ENCODE measurements around the gene ELN.

DNA sequence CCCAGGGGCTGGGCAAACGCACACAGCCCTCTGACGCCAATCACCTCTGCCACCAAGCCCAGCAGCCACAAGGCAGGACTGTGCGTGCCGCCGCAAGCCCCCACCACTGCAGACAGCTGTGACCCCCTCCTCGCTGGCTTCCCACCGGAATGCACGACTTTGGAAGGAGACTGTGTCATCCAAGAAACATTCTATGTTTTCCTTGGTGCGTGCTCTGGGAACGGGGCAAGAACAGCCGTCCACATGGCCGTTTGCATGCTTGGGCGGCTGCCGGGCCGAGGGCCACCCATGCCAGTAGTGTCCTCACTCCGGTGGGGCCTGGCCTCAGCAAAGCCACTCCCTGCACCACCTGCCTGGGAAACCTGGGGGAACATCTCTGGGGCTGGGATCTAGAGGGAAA is 17.6 kb upstream of the ELN start:
- TF ChIP-seq, protein P1, sequence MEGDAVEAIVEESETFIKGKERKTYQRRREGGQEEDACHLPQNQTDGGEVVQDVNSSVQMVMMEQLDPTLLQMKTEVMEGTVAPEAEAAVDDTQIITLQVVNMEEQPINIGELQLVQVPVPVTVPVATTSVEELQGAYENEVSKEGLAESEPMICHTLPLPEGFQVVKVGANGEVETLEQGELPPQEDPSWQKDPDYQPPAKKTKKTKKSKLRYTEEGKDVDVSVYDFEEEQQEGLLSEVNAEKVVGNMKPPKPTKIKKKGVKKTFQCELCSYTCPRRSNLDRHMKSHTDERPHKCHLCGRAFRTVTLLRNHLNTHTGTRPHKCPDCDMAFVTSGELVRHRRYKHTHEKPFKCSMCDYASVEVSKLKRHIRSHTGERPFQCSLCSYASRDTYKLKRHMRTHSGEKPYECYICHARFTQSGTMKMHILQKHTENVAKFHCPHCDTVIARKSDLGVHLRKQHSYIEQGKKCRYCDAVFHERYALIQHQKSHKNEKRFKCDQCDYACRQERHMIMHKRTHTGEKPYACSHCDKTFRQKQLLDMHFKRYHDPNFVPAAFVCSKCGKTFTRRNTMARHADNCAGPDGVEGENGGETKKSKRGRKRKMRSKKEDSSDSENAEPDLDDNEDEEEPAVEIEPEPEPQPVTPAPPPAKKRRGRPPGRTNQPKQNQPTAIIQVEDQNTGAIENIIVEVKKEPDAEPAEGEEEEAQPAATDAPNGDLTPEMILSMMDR (IDR thresholded peaks at IDR 0.05; ENCODE audit: low read depth, low read length): no peak
- TF ChIP-seq MYC (IDR thresholded peaks at IDR 0.05; ENCODE audit: low read depth, low read length): no peak
